Stimulated activated naive CD8-positive, alpha-beta T cell treated with anti-CD3 and anti-CD28 coated beads, Interleukin-15, Interleukin-2, amounts not matched to agents 100 U/mL and 50 U/mL, for 24 hours (primary cell): ENCODE measurements around the gene WNT4.

Experiments used
- ATAC-seq: fragments of 150-1000 bp; cut with Tn5 transposase; one replicate; pipeline ENCODE4 v1.10.0; 2021
- DNase-seq: peaks from one replicate; pipeline ENCODE4 v3.0.0; 2021

The WNT4 gene

DNA sequence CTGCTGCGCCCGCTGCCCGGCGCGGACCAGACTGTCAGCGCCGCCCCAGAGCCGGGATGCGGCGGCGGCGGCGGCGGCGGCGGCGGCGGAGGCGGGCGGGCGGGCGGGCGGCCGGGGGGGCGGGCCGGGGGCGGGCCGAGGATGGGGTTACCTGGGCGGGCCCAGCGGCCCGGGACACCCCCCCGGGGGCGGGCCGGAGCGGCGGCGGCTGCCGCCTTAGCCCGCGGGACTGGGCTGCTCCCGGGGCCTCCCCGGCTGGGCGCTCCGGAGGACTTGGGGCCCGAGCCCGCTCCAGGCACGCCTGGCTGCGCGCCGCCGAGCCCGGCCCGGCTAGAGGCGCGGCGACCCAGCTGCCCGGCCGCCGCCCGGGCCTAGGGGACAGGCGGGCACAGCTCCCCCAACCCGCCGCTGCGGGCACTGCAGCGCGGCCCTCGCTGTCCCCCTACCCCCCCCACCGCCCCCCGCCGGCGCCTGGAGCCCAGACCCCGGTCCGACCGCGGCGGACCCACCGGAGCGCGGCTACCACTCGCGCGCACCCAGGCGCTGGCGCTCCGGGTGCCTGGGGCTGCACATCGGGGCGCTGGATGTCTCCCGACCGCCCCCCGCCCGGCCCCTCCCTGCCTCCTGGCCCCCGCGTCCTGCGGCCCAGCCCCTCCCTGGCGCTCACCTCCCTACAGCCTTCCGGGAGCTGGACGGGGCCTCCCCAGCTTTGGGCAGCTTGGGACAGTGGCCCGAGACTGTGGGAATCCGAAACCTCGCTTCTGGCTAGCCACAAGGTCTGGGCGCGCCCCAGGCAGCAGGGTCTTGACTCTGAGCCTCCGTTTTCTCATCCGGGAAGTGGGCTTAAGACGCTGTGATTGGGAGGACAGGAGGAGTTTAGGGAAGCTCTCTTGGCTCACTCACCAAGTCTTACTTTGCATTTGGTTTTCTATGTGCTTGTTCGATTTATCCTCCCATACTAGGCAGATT is at the start of gene WNT4:
TSS of gene WNT4 (minus strand) at position 33 of the 969 bp plus-strand sequence. CDS start 175 bp downstream, outside the sequence.
- ATAC-seq = peak; percentile 29
- DNase-seq = peak; percentile 21

DNA sequence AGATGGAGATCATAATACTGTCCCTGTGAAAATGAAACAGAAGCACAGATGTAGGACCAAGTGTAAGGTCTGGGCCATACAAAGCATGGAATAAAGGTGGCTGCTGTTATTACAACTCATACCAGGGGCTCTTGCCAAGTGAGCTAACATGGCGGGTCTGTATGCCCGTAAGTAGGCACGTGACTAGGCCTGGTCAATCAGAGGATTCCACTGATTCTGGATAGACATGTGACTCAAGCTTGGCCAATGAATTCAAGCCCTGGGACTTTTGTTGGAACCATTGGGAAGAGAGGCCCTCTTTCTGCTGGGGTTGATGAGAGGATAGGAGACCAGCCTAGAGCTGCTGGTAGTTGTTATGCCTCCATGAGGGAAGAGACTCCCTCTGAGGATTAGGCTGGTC is 47.8 kb upstream of the WNT4 start:
- DNase-seq (no peak), ATAC-seq (no peak)

DNA sequence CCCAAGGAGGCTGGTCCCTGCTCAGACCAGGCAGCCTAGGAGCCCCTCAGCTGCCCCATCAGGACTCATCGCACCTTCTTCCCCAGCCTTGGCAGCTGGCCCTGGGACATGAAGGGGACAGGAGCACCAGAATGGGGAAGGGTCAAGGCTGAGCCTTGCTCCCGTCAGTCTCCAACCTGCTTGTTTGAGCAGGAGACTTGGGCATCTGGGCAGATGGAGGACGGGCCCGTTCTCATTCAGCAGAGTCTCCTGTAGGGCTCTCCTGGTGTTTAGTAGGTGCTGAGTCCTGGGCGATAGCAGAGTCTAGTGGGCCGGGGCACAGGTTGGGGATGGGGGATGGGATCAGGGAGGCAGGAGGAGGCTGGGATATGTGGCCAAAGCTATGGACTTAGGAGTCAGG is 47.4 kb upstream of the WNT4 start:
- no peak for ATAC-seq
- no peak for DNase-seq

DNA sequence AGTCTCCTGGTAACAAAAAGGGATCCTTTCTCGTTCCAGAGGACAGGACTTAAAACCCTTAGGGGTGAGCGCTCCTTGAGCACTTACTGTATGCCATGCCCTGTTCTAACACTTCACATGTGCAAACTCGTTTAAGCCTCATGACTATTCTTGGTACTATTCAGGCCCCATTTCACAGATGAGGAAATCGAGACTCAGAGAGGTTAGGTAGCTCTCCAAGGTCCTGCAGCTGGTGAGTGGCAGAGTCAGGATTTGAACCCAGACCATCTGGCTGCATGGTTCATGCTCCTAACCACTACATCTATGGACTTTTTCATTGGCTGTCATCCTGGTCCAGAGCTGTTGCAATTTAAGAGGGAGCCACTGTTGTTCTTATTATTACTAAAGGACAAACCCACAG is 46.7 kb upstream of the WNT4 start:
- DNase-seq (no peak), ATAC-seq (no peak)

DNA sequence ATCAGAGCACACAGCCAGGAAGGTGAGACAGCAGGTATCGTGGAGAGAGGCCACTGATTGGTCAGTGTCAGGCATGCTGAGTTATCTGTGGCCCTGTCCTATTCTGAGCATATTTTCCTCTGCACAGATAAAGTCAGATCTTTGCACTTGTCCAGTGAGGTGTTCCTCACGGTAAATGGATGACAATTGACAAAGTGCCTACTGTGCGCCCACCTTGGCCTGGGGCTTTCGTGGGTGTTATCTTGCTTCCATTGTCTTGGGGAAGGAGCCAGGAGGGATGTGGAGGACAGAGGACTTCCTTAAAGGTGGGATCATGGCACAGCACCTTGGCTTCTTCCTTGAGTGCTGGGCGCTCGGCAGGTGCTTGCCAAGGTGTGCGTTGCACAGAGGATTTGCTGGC is 46.0 kb upstream of the WNT4 start:
- ATAC-seq = no peak
- no peak for DNase-seq

DNA sequence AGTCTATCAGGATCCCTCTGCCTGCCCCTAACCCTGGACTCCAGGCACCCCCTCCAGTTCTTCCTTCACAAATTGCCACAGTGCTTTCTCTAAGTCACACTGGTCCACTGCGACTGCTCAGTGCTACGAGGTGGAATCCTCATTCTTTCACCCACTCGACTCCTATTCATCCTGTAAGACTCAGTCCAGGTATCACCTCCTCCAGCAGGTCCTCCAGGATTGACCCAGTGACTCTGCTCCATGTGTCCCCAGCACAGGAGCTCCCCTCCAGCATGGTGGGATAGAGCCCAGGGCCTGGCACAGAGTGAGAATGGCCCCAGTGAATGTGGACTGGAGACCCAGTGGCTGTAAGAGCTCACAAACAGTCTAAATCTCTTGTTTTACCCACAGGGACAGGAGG is 45.5 kb upstream of the WNT4 start:
- no peak for ATAC-seq
- DNase-seq = no peak

DNA sequence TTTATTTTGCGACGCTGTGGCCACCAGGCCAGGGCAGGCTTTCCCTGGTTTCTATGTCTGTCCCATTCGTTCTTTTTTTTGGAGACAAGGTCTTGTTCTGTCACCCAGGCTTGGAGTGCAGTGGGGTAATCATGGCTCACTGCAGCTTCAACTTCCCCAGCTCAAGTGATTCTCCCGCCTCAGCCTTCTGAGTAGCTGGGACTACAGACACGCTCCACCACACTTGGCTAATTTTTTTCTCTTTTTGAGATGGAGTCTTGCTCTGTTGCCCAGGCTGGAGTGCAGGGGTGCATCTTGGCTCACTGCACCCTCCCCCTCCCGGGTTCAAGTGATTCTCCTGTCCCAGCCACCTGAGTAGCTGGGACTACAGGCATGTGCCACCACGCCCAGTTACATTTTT is 43.4 kb upstream of the WNT4 start:
- DNase-seq (no peak), ATAC-seq (no peak)

DNA sequence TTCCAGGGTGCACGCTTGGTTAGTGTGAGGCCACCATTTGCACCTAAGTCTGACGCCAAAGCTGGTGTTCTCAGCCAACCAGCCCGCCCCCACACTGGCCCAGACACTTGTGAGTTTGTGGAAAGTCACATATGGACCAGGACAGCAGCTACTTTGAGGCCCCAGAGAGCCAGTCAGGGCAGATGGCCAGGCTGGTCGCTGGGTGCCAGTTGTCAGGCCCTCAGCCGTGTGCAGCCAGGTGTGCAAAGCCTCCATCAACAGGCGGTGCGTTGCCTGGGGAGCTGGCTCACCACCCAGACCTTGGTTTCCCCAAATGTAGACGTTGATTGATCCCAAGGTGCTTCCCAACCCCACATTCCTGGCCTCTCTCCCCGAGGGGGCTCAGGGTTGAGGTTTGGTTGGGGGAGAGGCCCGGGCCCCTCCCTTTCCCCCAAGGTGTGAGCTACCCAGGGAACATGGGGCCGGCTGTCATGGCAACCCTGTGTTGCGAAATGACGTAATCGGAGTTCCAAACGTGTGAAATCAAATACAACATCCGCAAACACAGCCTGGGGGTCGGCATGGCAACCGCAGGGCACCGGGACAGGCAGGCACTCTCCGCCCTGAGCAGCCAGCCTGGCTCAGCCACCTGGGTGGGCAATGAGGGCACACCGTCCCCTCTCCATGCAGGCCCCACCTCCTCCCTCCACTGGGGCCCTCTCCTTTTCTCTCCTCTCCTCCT is 42.2 kb upstream of the WNT4 start:
- ATAC-seq (no peak), DNase-seq (no peak)

DNA sequence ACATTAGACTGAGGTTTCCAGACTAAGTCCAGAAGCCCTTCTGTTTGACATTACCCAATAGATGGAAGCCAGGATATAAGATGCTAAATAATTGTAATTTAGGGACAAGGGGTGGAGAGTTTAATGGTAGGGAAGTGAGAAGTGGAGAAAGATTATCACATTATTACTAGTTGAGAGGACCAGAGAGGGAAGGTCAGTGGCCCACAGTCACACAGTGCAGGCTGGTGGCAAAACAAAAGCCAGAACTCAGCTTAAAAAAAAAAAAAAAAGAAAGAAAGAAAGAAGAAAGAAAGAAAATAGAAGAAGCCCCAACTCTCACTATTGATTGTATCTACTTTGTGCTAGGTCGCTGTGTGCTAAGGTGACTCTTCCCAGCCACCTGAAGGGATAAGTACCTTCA is 41.6 kb upstream of the WNT4 start:
- DNase-seq (no peak), ATAC-seq (no peak)

DNA sequence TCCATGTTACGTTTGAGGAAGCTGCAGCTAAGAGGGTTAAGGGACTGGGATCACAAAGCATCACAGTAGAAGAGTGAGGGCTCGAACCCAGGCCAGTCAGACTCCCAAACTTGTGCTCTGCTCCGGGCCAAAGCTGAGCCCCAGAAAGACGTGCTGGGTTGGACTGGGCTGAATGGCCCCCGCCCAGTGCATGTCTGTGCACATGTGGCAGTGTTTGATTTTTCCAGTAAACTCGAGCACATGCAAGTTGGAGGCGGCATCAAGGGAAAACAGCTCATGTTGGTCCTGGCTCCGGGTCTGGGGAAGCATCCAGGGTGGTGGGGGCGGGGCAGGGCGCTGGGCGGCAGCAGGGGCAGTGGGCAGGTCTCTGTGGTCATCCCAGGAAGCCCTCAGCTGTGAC is 39.8 kb upstream of the WNT4 start:
- DNase-seq (no peak), ATAC-seq (no peak)

DNA sequence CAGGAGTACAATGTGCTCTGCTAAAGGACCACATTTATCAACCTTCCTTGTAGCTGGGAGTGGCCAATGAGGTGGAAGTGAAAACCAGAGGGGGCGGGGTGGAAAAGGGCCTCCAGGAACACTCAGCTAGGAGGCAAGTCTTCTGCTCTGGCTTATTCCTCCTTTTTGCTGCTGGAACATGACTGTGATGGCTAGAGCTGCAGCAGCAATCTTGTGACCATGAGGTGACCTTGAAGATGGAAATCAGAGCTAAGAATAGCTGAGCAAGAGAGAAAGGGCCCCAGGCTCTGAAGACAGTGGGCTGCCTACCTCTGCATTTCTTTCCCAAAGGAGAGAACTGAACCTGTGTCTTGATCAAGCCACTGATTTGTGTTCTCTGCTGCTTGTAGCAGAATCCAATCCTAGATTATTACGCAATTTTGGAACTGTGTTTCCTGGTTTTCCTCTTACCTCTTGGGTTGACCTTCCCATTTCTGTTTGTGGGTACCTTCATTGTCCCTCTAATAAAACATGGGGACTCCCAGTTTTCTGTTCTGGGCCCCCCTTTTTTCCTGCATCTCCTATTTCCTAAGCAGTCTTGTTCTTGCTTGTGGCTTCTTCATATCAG is 36.4 kb upstream of the WNT4 start:
- ATAC-seq = no peak
- DNase-seq = no peak

DNA sequence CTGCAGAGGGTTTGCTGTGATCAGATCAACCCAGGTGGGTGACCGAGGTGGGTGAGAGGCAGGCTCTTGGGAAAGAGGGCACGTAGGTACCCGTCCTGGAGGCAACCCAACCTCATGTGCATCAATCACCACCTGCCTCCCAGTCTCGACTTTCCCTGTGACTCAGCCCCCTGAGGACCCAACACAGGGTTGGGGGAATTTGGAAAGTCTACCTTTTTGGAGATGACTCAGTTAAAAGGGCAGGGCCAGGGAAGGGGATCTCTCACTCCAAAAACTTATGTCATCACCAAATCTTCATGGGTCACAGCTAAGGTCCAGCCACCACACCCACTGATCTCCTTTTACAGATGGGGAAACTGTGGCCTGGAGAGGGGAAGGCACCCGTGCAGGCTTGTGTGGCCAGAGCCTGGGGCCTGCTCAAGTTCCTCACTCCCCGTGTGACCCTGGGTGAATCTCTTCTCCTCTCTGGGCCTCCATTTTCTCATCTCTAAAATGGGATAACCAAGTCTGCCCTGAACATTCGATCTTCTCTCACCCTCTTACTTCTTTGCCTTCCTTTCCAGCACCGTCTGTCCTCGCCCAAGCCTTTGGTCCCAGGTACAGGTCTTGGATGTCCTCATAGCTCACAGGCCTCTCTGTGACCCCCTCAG is 34.6 kb upstream of the WNT4 start:
- DNase-seq (peak; percentile 28), ATAC-seq (peak; percentile 81)

DNA sequence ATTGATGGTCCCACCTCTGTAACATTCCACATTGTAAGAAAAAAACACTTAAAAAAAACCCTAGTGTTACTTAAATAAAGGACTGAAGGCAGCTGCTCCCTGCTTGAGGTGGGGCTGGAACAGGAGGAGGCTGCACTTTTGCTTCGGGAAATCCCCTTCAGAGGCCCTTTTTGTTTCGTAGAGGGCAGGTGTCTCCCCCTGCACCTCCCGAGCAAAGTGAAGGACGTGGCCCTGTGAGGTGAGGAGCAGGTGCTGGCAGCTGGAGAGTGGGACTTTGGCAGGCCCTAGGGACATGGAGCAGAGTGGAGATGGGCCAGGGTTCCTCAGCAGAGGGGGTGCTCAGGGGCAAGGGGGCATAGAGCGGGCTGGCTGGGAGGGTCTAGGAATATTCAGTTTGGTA is 33.4 kb upstream of the WNT4 start:
- peak; percentile 48 for DNase-seq
- ATAC-seq = peak; percentile 79

DNA sequence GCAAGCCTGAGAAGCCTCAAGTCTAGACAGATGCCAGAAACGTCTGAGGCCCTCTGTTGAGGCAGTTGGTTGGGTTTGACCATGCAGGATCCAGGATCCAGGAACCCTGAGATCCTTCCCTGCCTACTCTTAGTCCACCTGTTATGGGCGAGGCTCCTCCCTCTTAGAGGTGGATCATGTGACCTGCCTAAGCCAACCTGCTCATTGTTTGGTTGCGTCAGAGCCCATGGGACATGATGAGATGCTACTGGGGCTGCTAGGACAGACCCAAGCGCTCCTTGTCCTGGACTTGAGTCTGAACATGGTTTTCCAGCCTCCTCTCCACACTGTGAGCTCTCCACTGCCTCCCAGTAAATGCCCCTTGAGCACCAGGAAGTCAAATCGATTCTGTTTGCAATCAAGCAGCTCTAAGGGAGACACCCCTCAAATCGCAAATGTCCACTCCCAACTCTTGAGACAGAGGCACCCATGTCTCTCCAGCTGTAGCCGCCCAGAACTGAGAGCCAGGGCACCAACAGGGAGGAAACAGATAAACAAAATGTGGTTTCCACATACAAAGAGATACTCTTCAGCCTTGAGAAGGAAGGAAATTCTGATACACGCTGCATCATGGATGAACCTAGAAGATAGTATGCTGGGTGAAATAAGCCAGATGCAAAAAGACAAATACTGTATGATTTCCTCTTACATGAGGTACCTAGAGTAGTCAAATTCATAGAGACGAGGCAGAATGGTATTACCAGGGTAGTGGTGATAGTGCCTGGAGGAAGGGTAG is 31.7 kb upstream of the WNT4 start:
- DNase-seq (no peak), ATAC-seq (no peak)

DNA sequence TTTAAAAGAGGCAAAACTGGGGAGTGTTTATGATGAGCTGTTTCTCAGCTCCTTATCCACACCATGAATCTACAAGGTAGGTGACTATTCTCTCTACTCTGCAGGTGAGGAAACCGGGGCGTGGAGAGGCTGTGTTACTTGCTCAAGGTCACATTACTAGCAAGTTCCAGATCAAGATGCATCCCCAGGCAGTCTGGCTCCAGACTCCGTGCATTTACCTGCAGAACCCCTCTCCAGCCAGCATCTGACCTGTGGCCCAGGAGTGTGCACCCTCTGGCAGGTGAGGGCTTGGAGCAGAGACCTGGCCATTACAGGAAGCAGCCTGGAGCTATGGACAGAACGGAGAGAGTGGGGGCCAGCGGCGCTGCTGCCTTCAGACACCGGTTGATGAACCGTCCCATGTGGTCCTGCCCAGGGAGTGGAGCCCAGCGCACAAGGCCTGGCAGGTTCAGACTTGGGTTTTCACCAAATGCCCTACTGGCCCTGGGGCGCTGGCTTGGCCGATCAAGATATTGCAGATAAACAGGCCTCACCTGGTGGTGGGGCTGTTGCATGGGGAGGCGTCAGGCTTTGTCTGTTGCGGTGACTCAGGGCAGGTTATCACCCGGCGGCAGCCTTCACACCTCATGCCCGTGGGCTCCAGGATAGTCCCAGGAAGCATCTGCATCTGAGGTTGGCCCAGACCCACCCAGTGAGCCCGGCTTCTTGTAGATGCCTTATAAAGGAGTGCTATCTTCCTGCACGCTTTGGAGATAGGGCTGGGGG is 29.2 kb upstream of the WNT4 start:
- DNase-seq (no peak), ATAC-seq (no peak)

DNA sequence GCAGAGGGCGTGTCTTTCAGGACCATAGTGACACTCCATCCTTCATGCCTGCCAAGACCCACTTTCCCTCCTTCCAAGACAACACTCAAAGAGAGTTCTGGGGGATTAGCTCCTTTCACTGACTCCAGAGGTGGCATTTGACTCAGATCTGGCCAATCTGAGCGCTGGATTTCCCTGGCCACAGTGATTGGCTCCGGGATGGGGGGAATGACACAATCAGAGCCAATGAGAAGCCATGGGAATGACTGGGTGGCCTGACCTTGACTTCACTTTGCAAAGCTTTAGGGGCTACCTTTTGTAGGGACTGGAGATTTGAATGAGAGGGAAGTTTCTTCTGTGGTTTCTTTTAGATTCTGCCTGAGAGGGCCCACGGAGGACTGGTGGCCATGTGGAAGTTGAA is 26.9 kb upstream of the WNT4 start:
- DNase-seq (no peak), ATAC-seq (no peak)

DNA sequence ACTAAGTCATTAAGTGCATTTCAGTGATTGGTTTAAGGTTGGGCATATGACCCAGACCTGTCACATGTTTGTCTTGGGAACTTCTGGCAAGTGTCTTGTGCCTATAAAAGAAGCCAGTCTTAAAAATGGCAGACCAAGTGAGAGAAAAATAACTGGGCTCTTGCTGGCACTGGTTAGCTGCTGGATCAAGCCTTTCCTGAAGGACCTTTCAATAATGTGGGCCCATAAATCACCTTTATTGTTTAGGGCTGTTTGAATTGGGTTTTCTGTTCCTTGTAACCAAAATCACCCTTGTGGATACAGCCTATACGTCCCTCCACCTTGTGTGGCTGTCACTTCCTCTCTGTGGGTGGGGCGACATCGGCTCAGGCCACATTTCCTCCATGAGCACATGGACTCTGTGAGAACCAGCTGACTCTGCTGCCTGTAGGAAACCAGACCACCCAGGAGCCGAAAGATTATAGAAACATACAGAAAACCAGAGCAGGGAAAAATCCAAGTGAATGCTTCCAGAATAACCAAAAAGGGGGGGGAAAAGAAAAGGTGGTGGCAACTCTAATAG is 25.6 kb upstream of the WNT4 start:
- ATAC-seq (no peak), DNase-seq (no peak)

DNA sequence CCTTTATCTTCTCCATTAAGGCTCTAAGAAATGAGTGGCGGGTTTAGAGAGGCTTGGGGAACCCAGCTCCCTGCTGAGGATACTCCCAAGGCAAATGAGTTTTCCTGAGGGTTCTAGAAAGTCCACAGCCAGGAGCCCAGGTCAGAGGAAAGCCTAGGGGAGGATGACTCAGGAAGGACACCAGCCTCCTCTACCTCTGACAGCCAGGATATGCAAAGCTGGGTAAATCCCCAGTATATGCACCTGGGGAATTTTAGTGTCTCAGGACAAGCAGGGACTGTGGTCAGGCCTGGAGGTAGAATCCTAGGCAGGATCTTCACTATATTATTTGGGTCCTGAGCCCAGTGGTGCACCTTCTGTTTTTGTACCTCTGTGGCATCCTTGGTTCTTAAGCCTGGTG is 23.5 kb upstream of the WNT4 start:
- DNase-seq (no peak), ATAC-seq (no peak)

DNA sequence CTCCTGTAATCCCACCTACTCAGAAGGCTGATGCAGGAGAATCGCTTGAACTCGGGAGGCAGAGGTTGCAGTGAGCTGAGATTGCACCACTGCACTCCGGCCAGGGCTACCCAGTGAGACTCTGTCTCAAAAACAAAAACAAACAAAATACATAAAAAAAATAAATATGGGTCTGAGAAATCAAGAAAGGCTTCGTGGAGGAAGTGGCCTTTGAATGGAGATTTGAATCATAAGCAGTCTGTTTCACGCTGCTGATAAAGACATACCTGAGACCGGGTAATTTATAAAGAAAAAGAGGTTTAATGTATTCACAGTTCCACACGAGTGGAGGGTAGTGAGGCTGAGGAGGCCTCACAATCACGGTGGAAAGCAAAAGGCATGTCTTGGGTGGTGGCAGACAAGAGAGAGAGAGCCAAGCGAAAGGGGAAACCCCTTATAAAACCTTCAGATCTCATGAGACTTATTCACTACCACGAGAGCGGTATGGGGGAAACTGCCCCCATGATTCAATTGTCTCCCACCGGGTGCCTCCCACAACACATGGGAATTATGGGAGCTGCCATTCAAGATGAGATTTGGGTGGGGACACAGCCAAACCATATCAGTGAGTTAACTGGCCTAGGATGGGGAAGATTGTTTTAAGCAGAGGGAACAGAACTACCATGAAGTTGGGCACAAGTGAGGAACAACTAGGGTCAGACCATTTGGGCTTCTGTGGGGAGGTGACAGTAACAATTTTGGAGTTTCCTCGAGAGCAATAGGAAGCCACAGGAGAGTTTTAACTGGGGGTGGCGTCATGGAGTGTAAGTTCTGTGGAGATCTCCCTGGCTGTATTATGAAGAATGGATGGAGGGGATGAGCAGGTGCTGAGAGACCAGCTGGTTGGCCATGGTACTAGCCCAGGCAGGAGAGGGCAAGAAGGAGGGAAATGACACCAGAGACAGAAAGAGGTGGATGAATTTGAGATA is 22.2 kb upstream of the WNT4 start:
- ATAC-seq (no peak), DNase-seq (no peak)
